ENCODE measurements around the gene TXNRD2. TPM values are rescaled to one million over a fixed set of nuclear protein-coding genes. Genes with fewer than 3 reads are reported as not detected.
A peak's percentile ranks its signal among the peaks of the same experiment; 100 is the strongest.

The TXNRD2 gene
- total RNA-seq, 1 donor from 2014 or later = 5.8 TPM

DNA sequence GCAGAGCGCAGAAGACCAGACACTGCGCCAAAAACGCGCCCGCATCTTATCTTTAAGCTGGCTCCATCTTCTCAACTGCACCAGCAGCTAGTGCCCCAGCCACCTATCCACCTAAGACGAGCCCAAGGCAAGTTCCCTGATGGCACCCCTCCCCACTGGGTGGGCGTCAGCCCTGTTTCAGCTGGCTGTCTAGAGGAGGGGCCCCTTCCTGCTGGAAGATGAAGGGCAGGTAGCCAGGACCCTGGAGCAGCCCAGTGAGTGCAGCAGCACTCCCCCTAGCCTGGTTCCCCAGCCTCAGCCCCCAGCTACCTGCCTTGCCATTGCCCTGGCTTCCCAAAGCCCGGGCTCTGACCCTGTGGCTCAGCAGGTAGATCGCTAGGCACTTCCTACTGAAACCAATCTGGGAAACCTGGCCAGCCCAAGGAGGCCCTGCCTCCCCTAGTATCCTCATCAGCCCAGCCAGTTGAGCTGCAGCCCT is 46.8 kb upstream of the TXNRD2 start:
- H3K4me3 ChIP-seq (ENCODE audit: low read depth, low read length) = no peak overlapping the region
- no peak for DNase-seq (ENCODE audit: low read depth)
- TF ChIP-seq, protein P1, sequence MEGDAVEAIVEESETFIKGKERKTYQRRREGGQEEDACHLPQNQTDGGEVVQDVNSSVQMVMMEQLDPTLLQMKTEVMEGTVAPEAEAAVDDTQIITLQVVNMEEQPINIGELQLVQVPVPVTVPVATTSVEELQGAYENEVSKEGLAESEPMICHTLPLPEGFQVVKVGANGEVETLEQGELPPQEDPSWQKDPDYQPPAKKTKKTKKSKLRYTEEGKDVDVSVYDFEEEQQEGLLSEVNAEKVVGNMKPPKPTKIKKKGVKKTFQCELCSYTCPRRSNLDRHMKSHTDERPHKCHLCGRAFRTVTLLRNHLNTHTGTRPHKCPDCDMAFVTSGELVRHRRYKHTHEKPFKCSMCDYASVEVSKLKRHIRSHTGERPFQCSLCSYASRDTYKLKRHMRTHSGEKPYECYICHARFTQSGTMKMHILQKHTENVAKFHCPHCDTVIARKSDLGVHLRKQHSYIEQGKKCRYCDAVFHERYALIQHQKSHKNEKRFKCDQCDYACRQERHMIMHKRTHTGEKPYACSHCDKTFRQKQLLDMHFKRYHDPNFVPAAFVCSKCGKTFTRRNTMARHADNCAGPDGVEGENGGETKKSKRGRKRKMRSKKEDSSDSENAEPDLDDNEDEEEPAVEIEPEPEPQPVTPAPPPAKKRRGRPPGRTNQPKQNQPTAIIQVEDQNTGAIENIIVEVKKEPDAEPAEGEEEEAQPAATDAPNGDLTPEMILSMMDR (conservative IDR thresholded peaks at IDR 0.05; ENCODE audit: low read depth, low read length) = no peak

DNA sequence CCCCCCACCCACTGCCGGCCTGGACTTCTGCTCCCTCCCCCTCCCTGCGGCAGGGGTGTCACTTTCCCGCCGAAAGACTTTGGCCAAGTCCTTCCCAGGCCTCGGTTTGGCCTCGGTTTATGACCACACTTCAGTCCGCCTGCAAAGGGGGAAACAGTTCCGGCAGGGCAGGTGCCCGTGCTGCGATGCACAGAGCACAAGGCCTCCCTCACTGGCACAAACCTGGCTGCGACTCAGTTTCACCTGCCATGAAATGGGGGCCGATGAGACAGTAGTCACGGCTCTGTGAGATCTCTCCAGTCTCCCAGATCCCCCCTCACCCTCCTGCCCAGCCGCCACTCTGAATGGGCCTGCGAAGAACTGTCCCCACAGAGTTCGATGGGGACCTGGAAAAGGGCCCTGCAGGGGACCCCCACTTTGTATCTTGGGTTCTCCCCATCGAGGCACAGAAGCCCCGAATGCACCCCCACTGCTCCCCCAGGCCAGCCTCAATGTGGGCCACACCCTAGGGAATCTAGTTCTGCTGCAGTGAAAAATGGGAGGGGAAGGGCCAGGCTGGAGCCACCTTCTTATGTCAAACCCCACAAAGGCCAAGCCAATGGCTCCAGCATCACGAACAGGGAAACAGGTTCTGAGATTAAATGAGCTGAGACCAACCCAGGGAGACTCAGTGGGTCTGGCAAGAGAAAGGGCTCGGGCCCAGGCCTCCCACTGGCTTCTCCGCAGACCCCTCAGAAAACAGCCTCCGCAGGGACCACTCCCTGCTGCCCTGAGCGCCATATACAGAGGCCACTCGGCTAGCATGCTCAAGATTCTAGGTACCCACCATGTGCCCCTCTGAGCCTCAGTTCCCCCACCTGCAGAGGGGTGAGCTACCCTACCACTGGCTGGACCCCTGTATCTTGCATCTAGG is 46.0 kb upstream of the TXNRD2 start:
- TF ChIP-seq, protein P1 (conservative IDR thresholded peaks at IDR 0.05; ENCODE audit: low read depth, low read length) = no peak
- H3K4me3 ChIP-seq (ENCODE audit: low read depth, low read length) = no peak overlapping the region
- DNase-seq (ENCODE audit: low read depth) = no peak

DNA sequence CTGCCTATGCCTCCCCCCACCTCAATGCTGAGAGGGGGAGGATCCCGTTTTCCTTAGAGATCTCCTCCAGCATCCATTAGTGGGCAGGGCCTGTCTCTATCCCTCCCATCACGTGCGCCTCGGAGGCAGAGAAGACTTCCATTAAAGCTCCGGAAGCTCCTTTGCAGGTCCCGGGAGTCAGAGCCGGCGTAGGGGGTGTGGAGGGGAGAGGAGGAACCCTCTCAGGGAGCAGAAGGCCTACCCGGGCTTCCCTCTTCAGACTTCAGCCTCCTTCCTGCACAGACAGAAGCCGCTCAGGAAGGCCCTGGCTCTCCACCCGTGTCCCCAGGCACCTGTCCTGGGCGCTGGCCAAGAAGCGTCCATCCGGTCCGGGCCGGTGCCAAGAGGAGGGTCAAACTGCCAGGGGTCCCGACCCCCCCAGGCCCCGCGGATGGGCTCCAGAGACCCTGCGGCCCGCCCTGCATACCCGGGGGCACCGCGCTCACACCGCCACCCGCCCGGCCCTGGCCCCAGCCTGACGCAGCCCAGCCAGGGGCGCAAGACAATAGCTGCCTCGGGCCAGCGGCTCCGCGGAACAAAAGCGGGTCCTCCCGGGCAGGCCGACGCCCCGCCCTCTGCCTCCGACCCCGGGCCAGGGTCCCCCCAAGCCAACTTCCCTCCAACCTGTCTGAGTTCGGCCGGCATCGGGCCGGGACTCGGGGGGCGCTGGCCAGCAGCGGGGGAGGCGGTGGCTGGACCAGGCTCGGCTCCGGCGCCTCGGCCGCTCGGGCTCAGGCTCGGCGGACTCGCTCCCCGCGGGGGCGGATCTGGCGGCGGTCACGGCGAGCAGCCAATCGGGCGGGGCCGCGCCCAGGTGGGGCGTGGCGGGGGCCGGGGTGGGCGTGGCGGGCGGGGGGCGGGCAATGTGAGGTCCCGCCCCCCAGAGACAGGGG is 45.1 kb upstream of the TXNRD2 start:
- TF ChIP-seq, protein P1 (conservative IDR thresholded peaks at IDR 0.05; ENCODE audit: low read depth, low read length) = no peak
- no peak for DNase-seq (ENCODE audit: low read depth)
- H3K4me3 ChIP-seq (ENCODE audit: low read depth, low read length) = peak overlapping the region; percentile 72

DNA sequence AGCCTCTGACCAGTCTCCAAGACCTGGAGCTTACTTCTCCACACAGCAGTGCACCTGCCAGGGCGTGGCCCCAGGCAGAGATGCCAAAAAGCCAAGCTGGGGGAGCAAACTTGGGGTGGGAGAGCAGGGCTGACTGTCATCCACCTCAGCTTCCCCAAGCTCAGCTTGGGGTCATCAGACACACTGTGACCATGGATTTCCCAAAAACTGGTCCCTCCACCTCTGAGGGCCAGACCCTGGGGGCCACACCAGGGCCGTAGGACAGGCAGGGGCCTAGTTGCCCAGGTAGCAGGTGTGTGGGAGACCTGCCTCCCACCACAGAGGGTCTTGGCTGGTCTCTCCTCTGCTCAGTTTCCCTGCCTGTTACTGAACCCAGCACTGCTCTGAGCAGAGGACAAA is 44.4 kb upstream of the TXNRD2 start:
- H3K4me3 ChIP-seq (ENCODE audit: low read depth, low read length) = peak overlapping the region; percentile 72
- TF ChIP-seq, protein P1 (conservative IDR thresholded peaks at IDR 0.05; ENCODE audit: low read depth, low read length) = no peak
- no peak for DNase-seq (ENCODE audit: low read depth)

DNA sequence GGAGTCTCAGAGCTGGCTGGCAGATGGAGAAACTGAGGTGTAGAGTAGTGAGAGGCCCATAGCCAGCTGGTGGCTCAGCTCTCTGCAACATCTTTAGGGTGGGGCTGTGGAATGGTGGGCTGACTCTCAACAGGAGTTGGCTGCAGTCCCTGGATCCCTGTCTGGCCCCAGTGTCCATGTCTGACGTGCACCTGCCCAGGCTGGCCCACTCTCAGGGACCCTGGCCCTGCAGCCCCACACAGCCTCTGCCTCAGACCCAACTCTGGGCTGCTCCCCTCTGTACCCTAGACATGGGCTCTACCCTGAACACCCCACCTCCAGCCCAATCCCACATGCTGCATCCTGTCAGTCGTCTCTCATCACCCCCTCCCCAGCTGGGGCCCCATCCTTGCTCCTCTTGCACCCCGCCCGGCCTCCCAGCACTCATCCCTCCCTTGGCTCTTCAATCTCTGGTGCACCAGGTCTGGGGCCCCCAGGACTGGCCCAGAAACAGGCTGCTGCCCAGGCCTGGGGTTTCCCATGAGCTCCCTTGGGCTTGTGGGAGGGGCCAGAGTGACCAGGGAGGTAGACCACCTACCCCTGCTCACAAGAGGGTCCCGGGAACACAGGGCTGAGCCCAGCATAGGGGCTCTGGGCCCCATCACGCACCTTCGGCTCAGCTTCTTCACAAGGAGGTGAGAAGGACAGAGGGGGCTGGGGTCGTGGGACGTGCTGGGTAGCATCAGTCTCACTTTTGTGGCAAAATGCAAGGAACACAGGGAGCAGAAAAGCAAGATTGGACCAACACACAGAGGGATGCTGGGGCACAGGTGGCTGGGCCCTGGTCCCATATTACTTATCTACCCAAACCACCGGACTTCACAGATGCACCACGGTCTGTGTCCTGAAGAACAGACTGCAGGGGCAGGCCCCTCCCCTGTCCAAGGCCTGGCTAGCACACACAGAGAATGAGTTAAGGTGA is 43.5 kb upstream of the TXNRD2 start:
- no peak overlapping the region for H3K4me3 ChIP-seq (ENCODE audit: low read depth, low read length)
- TF ChIP-seq, protein P1 (conservative IDR thresholded peaks at IDR 0.05; ENCODE audit: low read depth, low read length) = no peak
- DNase-seq (ENCODE audit: low read depth) = no peak

DNA sequence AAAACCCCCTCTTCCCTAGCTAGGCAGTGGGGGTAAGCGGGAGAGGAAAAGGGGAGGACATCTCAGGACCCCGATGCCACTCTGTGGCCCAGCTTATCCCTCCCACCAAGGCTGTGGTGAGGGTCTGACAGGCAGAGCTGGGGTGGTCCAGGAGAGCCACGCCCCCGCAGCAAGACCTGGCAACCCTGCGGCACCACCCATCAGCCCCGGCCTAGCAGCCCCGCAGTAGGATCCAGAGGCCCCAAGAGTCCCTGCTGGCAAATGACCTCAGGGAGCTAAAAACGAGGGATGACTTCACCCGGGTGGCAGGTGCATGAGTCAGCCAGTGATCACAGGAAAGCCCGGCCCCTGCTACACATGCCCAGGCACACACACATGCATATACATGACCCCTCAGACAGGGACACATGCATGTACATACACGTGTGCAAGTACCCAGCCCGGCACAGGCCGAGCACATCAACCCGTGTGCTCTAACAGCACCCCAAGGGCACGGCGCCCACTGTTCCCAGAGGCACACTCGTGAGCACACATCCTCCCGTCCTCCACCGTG is 42.7 kb upstream of the TXNRD2 start:
- no peak overlapping the region for H3K4me3 ChIP-seq (ENCODE audit: low read depth, low read length)
- DNase-seq (ENCODE audit: low read depth) = peak; percentile 30
- TF ChIP-seq, protein P1 (conservative IDR thresholded peaks at IDR 0.05; ENCODE audit: low read depth, low read length) = no peak
